Neural progenitor cell (in vitro differentiated cells): Measurements from ENCODE around the gene LDHAL6A. TPM values are rescaled to one million over a fixed set of nuclear protein-coding genes. Genes with fewer than 3 reads are reported as not detected.

Experiments used
- DNase-seq: peaks from one replicate; pipeline ENCODE4 v3.0.0-alpha.2; 2016; ENCODE audit warnings: low spot score
- H2AFZ ChIP-seq: fragments of 200-600 bp; sonication (generic); replicated peaks from 2 replicates; pipeline ENCODE4 v1.6.1; 2016; ENCODE audit warnings: antibody characterized with exemption
- H3F3A ChIP-seq: fragments of 200-600 bp; sonication (generic); 2 replicates; pipeline ENCODE4 v1.6.1; 2016; ENCODE audit warnings: antibody characterized with exemption, low read depth
- H3K27ac ChIP-seq: fragments of 200-600 bp; sonication (generic); 2 replicates; pipeline ENCODE4 v1.5.1; 2016; ENCODE audit warnings: mild to moderate bottlenecking
- H3K27me3 ChIP-seq: fragments of 200-600 bp; sonication (generic); 2 replicates; pipeline ENCODE4 v1.6.1; 2016; ENCODE audit warnings: mild to moderate bottlenecking, moderate library complexity
- H3K36me3 ChIP-seq: fragments of 200-600 bp; sonication (generic); 2 replicates; pipeline ENCODE4 v1.5.1; 2016
- H3K4me1 ChIP-seq: fragments of 200-600 bp; sonication (generic); 2 replicates; pipeline ENCODE4 v1.6.1; 2016; ENCODE audit warnings: mixed run types
- H3K4me2 ChIP-seq: fragments of 200-600 bp; sonication (generic); 2 replicates; pipeline ENCODE4 v1.6.1; 2016
- H3K4me3 ChIP-seq: fragments of 200-600 bp; sonication (generic); 2 replicates; pipeline ENCODE4 v1.5.1; 2016
- H3K79me2 ChIP-seq: fragments of 200-600 bp; sonication (generic); 2 replicates; pipeline ENCODE4 v1.6.1; 2016; ENCODE audit warnings: low read depth
- H3K9ac ChIP-seq: fragments of 200-600 bp; sonication (generic); 2 replicates; pipeline ENCODE4 v1.6.1; 2016
- H3K9me3 ChIP-seq: fragments of 200-600 bp; sonication (generic); 2 replicates; pipeline ENCODE4 v1.5.1; 2016; ENCODE audit warnings: low read depth
- H4K20me1 ChIP-seq: fragments of 200-600 bp; sonication (generic); 2 replicates; pipeline ENCODE4 v1.6.1; 2016; ENCODE audit warnings: low read depth
- H3K27ac Mint-ChIP-seq: 3 replicates; pipeline ENCODE4 v1.8.0; 2021; ENCODE audit warnings: mixed read lengths
- H3K27me3 Mint-ChIP-seq: 2 replicates; pipeline ENCODE4 v1.8.0; 2022; ENCODE audit warnings: low read depth, mild to moderate bottlenecking, inconsistent platforms, moderate library complexity, mixed read lengths; ENCODE audit not compliant: insufficient read depth
- H3K36me3 Mint-ChIP-seq: 3 replicates; pipeline ENCODE4 v1.8.0; 2021; ENCODE audit warnings: mixed read lengths
- H3K4me1 Mint-ChIP-seq: 3 replicates; pipeline ENCODE4 v1.8.0; 2021; ENCODE audit warnings: mixed read lengths
- H3K4me3 Mint-ChIP-seq: 3 replicates; pipeline ENCODE4 v1.8.0; 2021; ENCODE audit warnings: mild to moderate bottlenecking, moderate library complexity, mixed read lengths
- H3K9me3 Mint-ChIP-seq: 3 replicates; pipeline ENCODE4 v1.8.0; 2020; ENCODE audit warnings: mixed read lengths
- EZH2 ChIP-seq: fragments of 200-600 bp; sonication (generic); IDR thresholded peaks from 2 replicates; pipeline ENCODE4 v1.6.1; 2017; ENCODE audit warnings: antibody characterized with exemption, mild to moderate bottlenecking, moderate library complexity
- EZH2phosphoT487 ChIP-seq: fragments of 200-600 bp; sonication (generic); IDR thresholded peaks from 2 replicates; pipeline ENCODE4 v1.6.1; 2017; ENCODE audit warnings: antibody characterized with exemption
- total RNA-seq: library from RNA; depleted of rRNA; stranded (reverse); fragments of >200 nt; gene quantifications from 2 replicates; pipeline ENCODE4 v1.2.3, GENCODE V29; 2015; ENCODE audit warnings: low replicate concordance
- TF ChIP-seq, protein P1 (sequence below): fragments of 200-600 bp; sonication (generic); IDR thresholded peaks from 2 replicates; pipeline ENCODE4 v1.5.1; 2017; ENCODE audit warnings: antibody characterized with exemption, mild to moderate bottlenecking

LDHAL6A gene
- total RNA-seq, 1 donor from 2014 or later, result not detected

- TF ChIP-seq EZH2, result no peak
- TF ChIP-seq EZH2phosphoT487, result no peak
- TF ChIP-seq, protein P1, sequence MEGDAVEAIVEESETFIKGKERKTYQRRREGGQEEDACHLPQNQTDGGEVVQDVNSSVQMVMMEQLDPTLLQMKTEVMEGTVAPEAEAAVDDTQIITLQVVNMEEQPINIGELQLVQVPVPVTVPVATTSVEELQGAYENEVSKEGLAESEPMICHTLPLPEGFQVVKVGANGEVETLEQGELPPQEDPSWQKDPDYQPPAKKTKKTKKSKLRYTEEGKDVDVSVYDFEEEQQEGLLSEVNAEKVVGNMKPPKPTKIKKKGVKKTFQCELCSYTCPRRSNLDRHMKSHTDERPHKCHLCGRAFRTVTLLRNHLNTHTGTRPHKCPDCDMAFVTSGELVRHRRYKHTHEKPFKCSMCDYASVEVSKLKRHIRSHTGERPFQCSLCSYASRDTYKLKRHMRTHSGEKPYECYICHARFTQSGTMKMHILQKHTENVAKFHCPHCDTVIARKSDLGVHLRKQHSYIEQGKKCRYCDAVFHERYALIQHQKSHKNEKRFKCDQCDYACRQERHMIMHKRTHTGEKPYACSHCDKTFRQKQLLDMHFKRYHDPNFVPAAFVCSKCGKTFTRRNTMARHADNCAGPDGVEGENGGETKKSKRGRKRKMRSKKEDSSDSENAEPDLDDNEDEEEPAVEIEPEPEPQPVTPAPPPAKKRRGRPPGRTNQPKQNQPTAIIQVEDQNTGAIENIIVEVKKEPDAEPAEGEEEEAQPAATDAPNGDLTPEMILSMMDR, result no peak
- no peaks in the 10 kb centered on the region for H3K4me1 ChIP-seq
- H3K27me3 ChIP-seq, result no peaks in the 10 kb centered on the region
- Mint-ChIP-seq H3K27ac (no peak overlapping the region), H3K9me3 (no peaks in the 10 kb centered on the region), H3K36me3 (peaks cover 7% of the 10 kb centered on the region), H3K27me3 (no peaks in the 10 kb centered on the region), H3K4me1 (no peaks in the 10 kb centered on the region), H3K4me3 (no peak overlapping the region)
- H3K4me2 ChIP-seq, result no peak overlapping the region
- no peak overlapping the region for H2AFZ ChIP-seq
- H3K4me3 ChIP-seq, result no peak overlapping the region
- no peak for DNase-seq
- no peak overlapping the region for H3K9ac ChIP-seq
- no peak overlapping the region for H3K27ac ChIP-seq
- H3K9me3 ChIP-seq, result no peaks in the 10 kb centered on the region
- H3F3A ChIP-seq, result no peaks in the 10 kb centered on the region
- peaks cover 6% of the 10 kb centered on the region for H3K36me3 ChIP-seq
- H4K20me1 ChIP-seq, result peaks cover 16% of the 10 kb centered on the region
- no peaks in the 10 kb centered on the region for H3K79me2 ChIP-seq
These were observed 37.2 kb downstream of the LDHAL6A start for GRCh38 chr11:18492888-18493287.

DNA sequence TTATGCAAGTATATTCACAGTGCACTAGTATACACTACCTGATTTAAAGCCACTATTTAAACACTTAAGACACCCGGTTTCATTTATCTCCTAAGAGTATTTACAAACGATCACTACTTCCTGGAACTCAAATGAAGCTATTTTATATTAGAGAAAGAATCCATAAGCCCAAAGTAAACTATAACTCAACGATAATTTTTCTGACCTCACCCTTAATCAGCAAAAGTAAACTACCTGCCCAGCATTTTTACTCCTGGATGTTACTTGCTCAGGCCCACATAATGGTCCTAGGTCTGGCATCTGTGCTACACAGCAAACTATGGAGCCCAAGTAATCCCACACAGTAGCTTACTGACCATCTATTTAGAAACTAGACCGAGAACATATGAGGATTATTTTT lies 37.7 kb downstream of the LDHAL6A start:
- Histone ChIP-seq H2AFZ (no peak overlapping the region), H3K36me3 (peaks cover 6% of the 10 kb centered on the region), H3K4me3 (no peak overlapping the region), H3K79me2 (no peaks in the 10 kb centered on the region), H3K4me1 (no peaks in the 10 kb centered on the region), H3F3A (no peaks in the 10 kb centered on the region), H3K4me2 (no peak overlapping the region), H3K27me3 (no peaks in the 10 kb centered on the region), H3K27ac (no peak overlapping the region), H3K9me3 (no peaks in the 10 kb centered on the region), H4K20me1 (peaks cover 19% of the 10 kb centered on the region), H3K9ac (no peak overlapping the region)
- no peaks in the 10 kb centered on the region for H3K4me1 Mint-ChIP-seq
- peaks cover 7% of the 10 kb centered on the region for H3K36me3 Mint-ChIP-seq
- H3K27ac Mint-ChIP-seq, result no peak overlapping the region
- TF ChIP-seq, protein P1, result no peak
- TF ChIP-seq EZH2phosphoT487, result no peak
- TF ChIP-seq EZH2, result no peak
- H3K27me3 Mint-ChIP-seq, result no peaks in the 10 kb centered on the region
- H3K9me3 Mint-ChIP-seq, result no peaks in the 10 kb centered on the region
- DNase-seq, result no peak
- H3K4me3 Mint-ChIP-seq, result no peak overlapping the region

- Histone ChIP-seq H3K4me2 (no peak overlapping the region), H3K4me1 (no peaks in the 10 kb centered on the region), H3K27ac (no peak overlapping the region), H3K27me3 (no peaks in the 10 kb centered on the region), H3K9me3 (no peaks in the 10 kb centered on the region), H3K79me2 (no peaks in the 10 kb centered on the region), H3K9ac (no peak overlapping the region), H2AFZ (no peak overlapping the region), H3K4me3 (no peak overlapping the region), H3F3A (no peaks in the 10 kb centered on the region), H3K36me3 (peaks cover 12% of the 10 kb centered on the region), H4K20me1 (peaks cover 19% of the 10 kb centered on the region)
- DNase-seq, result no peak
- Mint-ChIP-seq H3K4me3 (no peak overlapping the region), H3K36me3 (peaks cover 3% of the 10 kb centered on the region), H3K27me3 (no peaks in the 10 kb centered on the region), H3K4me1 (no peaks in the 10 kb centered on the region), H3K27ac (no peak overlapping the region), H3K9me3 (no peaks in the 10 kb centered on the region)
- TF ChIP-seq EZH2 (no peak), EZH2phosphoT487 (no peak)
- TF ChIP-seq, protein P1, result no peak
These were observed 39.6 kb downstream of the LDHAL6A start for GRCh38 chr11:18495271-18495670.
